Measurements from ENCODE around the gene RPUSD4. TPM values are rescaled to one million over a fixed set of nuclear protein-coding genes. Genes with fewer than 3 reads are reported as not detected.

Gene RPUSD4
- total and polyA plus RNA-seq, 8 donors, result 14.5 to 31.4 (median 18.3) TPM

DNA sequence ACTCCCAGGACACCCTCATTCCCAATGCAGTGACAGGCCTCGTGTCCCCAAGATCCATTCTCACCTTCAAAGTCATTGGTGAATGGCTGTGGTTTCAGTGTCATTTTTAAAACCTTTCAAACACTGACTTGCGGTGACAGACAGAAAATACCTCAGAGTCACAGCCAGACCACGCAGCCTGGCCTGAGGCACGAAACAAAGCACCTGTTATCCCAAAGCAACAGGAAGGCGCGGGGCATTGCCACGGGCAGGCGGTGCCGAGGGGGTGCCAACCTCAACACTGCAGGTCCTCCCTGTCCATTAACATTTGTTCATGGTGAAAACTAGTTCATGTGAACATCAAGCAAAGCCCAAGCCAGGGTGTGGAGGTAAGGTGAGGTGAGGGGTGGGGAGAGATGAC, 38.2 kb downstream of the RPUSD4 start:
- 83 to 87% methylated on average over 9 of the region's 9 CpGs for WGBS, 2 donors
- ATAC-seq, result no peak
- no peaks in the 10 kb centered on the region for H3K27me3 ChIP-seq
- TF ChIP-seq, protein P1, sequence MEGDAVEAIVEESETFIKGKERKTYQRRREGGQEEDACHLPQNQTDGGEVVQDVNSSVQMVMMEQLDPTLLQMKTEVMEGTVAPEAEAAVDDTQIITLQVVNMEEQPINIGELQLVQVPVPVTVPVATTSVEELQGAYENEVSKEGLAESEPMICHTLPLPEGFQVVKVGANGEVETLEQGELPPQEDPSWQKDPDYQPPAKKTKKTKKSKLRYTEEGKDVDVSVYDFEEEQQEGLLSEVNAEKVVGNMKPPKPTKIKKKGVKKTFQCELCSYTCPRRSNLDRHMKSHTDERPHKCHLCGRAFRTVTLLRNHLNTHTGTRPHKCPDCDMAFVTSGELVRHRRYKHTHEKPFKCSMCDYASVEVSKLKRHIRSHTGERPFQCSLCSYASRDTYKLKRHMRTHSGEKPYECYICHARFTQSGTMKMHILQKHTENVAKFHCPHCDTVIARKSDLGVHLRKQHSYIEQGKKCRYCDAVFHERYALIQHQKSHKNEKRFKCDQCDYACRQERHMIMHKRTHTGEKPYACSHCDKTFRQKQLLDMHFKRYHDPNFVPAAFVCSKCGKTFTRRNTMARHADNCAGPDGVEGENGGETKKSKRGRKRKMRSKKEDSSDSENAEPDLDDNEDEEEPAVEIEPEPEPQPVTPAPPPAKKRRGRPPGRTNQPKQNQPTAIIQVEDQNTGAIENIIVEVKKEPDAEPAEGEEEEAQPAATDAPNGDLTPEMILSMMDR (IDR thresholded peaks at IDR 0.05), result no peak
- H3K9me3 ChIP-seq, result no peaks in the 10 kb centered on the region
- H3K36me3 ChIP-seq, result no peaks in the 10 kb centered on the region
- intact Hi-C loops (cut with DNase I), result no loop called here
- H3K27ac ChIP-seq, result no peak overlapping the region
- no peak overlapping the region for H3K4me3 ChIP-seq
- peak in 1 of 6 donors; percentile 25 for DNase-seq
- FAIRE-seq, result no peak
- H3K4me1 ChIP-seq, result no peaks in the 10 kb centered on the region

DNA sequence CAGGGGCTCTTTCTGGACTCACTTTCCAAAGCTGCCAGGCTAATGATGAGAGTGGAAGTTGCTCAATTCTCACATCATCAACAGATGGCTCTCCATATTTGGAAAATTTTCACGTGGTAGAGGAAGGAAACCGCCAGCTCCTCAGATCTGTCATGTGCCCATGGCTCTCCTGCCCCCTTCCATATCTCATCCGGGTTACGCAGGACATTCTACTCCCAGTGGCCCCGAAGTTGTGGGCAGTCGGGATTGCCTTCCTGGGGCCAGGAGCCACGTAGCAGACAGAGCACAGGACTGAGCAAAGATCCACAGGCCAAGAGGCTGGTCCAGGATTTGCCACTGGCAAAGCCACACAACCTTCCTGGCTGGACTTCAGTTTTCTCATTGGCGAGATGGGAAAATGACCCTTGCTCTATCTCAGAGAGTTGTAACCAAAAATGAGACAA, 38.8 kb downstream of the RPUSD4 start:
- ATAC-seq (peak in 1 of 4 donors; percentile 38), DNase-seq (peak in 1 of 6 donors; percentile 25), FAIRE-seq (no peak)
- Histone ChIP-seq H3K36me3 (no peaks in the 10 kb centered on the region), H3K27ac (no peak overlapping the region), H3K27me3 (no peaks in the 10 kb centered on the region), H3K4me3 (no peak overlapping the region), H3K4me1 (no peaks in the 10 kb centered on the region), H3K9me3 (no peaks in the 10 kb centered on the region)
- TF ChIP-seq, protein P1 (IDR thresholded peaks at IDR 0.05), result no peak
- 59 to 66% methylated on average over 8 of the region's 8 CpGs for WGBS, 2 donors
- intact Hi-C loops (cut with DNase I), result no loop called here

DNA sequence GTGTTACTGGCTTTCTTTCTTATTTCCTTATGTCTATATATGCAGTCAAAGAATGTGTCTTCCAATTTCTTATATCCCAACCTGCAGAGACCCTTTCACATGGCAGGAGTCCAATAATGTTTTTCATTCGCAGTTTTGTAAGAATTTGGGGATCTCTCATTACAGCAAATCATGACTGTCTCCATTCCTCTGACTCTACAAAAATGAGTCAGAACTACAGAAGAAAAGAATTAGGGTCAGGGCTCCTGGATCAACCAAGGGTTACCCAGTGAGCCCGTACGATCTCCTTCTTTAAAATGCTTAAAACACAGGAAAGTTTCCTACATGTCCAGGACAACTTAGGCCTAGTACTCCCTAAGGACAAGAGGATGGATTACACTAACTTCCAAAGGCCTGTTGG, 42.2 kb downstream of the RPUSD4 start:
- no peak for FAIRE-seq
- ATAC-seq, result no peak
- Histone ChIP-seq H3K27me3 (no peaks in the 10 kb centered on the region), H3K4me3 (no peak overlapping the region), H3K4me1 (no peaks in the 10 kb centered on the region), H3K9me3 (no peaks in the 10 kb centered on the region), H3K36me3 (no peaks in the 10 kb centered on the region), H3K27ac (no peak overlapping the region)
- WGBS, 2 donors, result 85 to 88% methylated on average over 3 of the region's 3 CpGs
- intact Hi-C loops (cut with DNase I), result no loop called here
- DNase-seq, result no peak
- TF ChIP-seq, protein P1 (IDR thresholded peaks at IDR 0.05), result no peak

DNA sequence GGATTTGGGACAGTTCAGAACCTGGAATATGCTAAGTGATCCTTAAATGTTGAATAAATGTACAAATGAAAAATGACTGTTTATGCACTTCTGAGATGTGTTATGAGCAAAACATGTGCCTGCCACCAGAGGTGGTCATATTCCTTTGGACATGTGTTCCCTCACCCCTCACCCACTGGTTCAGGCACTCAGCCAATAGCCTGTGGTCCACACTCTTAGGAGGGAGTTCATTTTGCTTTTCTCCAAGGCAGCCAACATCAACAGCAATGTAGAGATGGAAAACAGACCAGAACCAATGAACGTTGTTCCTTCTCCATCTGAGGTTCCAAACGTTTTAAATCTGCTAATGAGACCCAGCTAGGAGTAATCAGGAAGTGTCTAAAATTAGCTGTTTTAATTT, 44.0 kb downstream of the RPUSD4 start:
- intact Hi-C loops (cut with DNase I), result no loop called here
- FAIRE-seq (no peak), ATAC-seq (no peak), DNase-seq (no peak)
- Histone ChIP-seq H3K4me3 (no peak overlapping the region), H3K9me3 (no peaks in the 10 kb centered on the region), H3K36me3 (no peaks in the 10 kb centered on the region), H3K4me1 (no peaks in the 10 kb centered on the region), H3K27ac (no peak overlapping the region), H3K27me3 (no peaks in the 10 kb centered on the region)
- TF ChIP-seq, protein P1 (IDR thresholded peaks at IDR 0.05), result no peak
- 25 to 35% methylated on average over 2 of the region's 2 CpGs for WGBS, 2 donors

DNA sequence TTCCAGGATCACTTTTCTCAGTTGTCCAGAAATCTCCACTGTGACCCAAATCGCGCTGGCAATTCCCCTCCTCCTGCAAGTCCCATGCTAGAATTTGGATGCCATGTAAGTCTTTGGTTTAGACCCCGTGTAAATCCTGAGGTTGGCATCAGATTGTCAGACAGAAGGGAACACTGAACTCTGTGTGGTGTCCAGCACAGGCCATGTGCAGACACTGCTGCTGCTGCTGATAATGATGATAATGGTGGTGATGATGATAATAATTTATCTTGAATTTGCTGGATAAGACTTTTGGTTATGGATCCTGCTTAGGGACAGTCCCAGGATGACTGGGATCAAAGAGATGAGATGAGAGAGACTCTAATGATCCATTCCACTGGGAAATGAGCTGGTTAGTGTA, 45.0 kb downstream of the RPUSD4 start:
- Histone ChIP-seq H3K36me3 (no peaks in the 10 kb centered on the region), H3K4me1 (no peaks in the 10 kb centered on the region), H3K27ac (no peak overlapping the region), H3K4me3 (no peak overlapping the region), H3K27me3 (no peaks in the 10 kb centered on the region), H3K9me3 (no peaks in the 10 kb centered on the region)
- ATAC-seq, result no peak
- DNase-seq, result peak in 1 of 6 donors; percentile 2
- FAIRE-seq, result no peak
- intact Hi-C loops (cut with DNase I), result no loop called here
- 85 to 86% methylated on average over 3 of the region's 3 CpGs for WGBS, 2 donors
- TF ChIP-seq, protein P1 (IDR thresholded peaks at IDR 0.05), result no peak

All from pancreas (tissue), 10 donors.